PC-3 (cell line): Measurements from ENCODE around the gene CD160.
"Not testable (repeated sequence)": the region's sequence is repeated elsewhere in the genome, so short reads cannot be mapped to it uniquely, and the experiment has no call there.

Experiments used
- CTCF ChIP-seq: fragments of 300-600 bp; sonication (generic); conservative IDR thresholded peaks from 2 replicates; pipeline ENCODE4 v1.5.1; 2017; ENCODE audit warnings: antibody characterized with exemption, low read depth, mild to moderate bottlenecking, low read length
- EZH2phosphoT487 ChIP-seq: fragments of 300-600 bp; sonication (generic); IDR thresholded peaks from 2 replicates; pipeline ENCODE4 v1.6.1; 2018; ENCODE audit warnings: mild to moderate bottlenecking, antibody characterized with exemption, low read length, borderline replicate concordance

GRCh38 chr1:145726193-145726592 lies 6.9 kb downstream of the CD160 start:
- not testable (repeated sequence) for TF ChIP-seq CTCF, EZH2phosphoT487
